HCT116 (cell line): ENCODE data around the gene SLC24A3. TPM values are rescaled to one million over a fixed set of nuclear protein-coding genes. Genes with fewer than 3 reads are reported as not detected.

ENCODE experiments used
- ATAC-seq: fragments of 200-7000 bp; cut with Tn5 transposase; 2 replicates; pipeline ENCODE4 v1.9.1; 2020; ENCODE audit warnings: mild to moderate bottlenecking, moderate library complexity
- BruUV-seq: library from RNA; stranded (reverse); fragments of 400-500 nt; replicated peaks from 2 replicates; lab custom pipeline; 2021; lab: Mats Ljungman, UMichigan
- CTCF ChIA-PET: fragments of 300-600 bp; sonication (Branson Sonifier 250); formaldehyde crosslinking; loops from one replicate; lab custom pipeline; 2021; ENCODE audit warnings: antibody characterized with exemption; lab: Charles Lee
- POLR2A ChIA-PET: fragments of 300-600, 350-600 bp; sonication (Branson Sonifier 250); formaldehyde crosslinking; loops from one replicate; lab custom pipeline; 2021; ENCODE audit warnings: antibody characterized with exemption; lab: Charles Lee
- RAD21 ChIA-PET, 2 experiments: fragments of 300-600 bp; sonication (Branson Sonifier 250); formaldehyde crosslinking; loops; one replicate each; lab custom pipeline; 2023; ENCODE audit warnings: low total read pairs in 2 of 2; ENCODE audit not compliant: uncharacterized antibody in 2 of 2, unreplicated experiment in 2 of 2, low non-redundant PET in 1 of 2; lab: Charles Lee
- DNase-seq: peaks from one replicate; pipeline ENCODE4 v3.0.0-alpha.2; 2010; ENCODE audit warnings: low read depth, low spot score
- H2AFZ ChIP-seq: fragments of 200-600 bp; shearing (Covaris generic), sonication (generic); 2 replicates; pipeline ENCODE4 v1.6.1; 2017; ENCODE audit warnings: low read depth, mixed run types, mixed read lengths, antibody characterized with exemption, low read length; ENCODE audit not compliant: poor library complexity, severe bottlenecking
- H3K27ac ChIP-seq: 2 replicates; pipeline ENCODE4 v1.5.1; 2012; ENCODE audit warnings: low read depth, low read length
- H3K27me3 ChIP-seq: fragments of 200-600 bp; sonication (generic); 2 replicates; pipeline ENCODE4 v1.6.1; 2016; ENCODE audit warnings: mixed run types, low read length, mixed read lengths; ENCODE audit not compliant: insufficient read depth
- H3K36me3 ChIP-seq, 2 experiments: fragments of 200-500 bp in 1 of 2; fragments of 200-600 bp in 1 of 2; sonication (Bioruptor generic) in 1 of 2; sonication (generic) in 1 of 2; 2 replicates each; pipeline versions ENCODE4 v1.5.1 to v1.6.1; 2014 to 2016; ENCODE audit warnings: low read length in 2 of 2, inconsistent platforms in 1 of 2, mixed read lengths in 1 of 2, mixed run types in 1 of 2; ENCODE audit not compliant: insufficient read depth in 2 of 2, control insufficient read depth in 1 of 2
- H3K4me1 ChIP-seq, 2 experiments: fragments of 200-600 bp in 1 of 2; sonication (generic) in 1 of 2; 2 replicates each; pipeline versions ENCODE4 v1.5.1 to v1.6.1; 2012 to 2017; ENCODE audit warnings: low read length in 2 of 2, inconsistent platforms in 1 of 2, mild to moderate bottlenecking in 1 of 2, mixed read lengths in 1 of 2, mixed run types in 1 of 2, moderate library complexity in 1 of 2; ENCODE audit not compliant: insufficient read depth in 2 of 2, control insufficient read depth in 1 of 2
- H3K4me2 ChIP-seq: fragments of 200-600 bp; sonication (generic); 2 replicates; pipeline ENCODE4 v1.6.1; 2017; ENCODE audit warnings: mixed run types, low read length, mixed read lengths
- H3K4me3 ChIP-seq, 2 experiments: fragments of 200-600 bp in 1 of 2; sonication (generic) in 1 of 2; replicated peaks in 1 of 2; 2 replicates each; pipeline ENCODE4 v1.5.1; 2011 to 2016; ENCODE audit warnings: low read length in 2 of 2, control low read depth in 1 of 2, low read depth in 1 of 2, mild to moderate bottlenecking in 1 of 2, mixed read lengths in 1 of 2, mixed run types in 1 of 2
- H3K79me2 ChIP-seq: fragments of 200-600 bp; sonication (generic); 2 replicates; pipeline ENCODE4 v1.6.1; 2017; ENCODE audit warnings: mild to moderate bottlenecking, mixed run types, low read length, moderate library complexity, mixed read lengths; ENCODE audit not compliant: insufficient read depth
- H3K9ac ChIP-seq: fragments of 200-600 bp; sonication (generic); 2 replicates; pipeline ENCODE4 v1.6.1; 2016; ENCODE audit warnings: low read length, mixed read lengths
- H3K9me2 ChIP-seq: fragments of 200-600 bp; sonication (generic), shearing (Covaris generic); 2 replicates; pipeline ENCODE4 v1.6.1; 2017; ENCODE audit warnings: mixed run types, mild to moderate bottlenecking, moderate library complexity; ENCODE audit not compliant: insufficient read depth
- H3K9me3 ChIP-seq, 2 experiments: fragments of 200-500 bp in 1 of 2; fragments of 200-600 bp in 1 of 2; sonication (Bioruptor generic) in 1 of 2; sonication (generic) in 1 of 2; 2 replicates each; pipeline ENCODE4 v1.6.1; 2014 to 2017; ENCODE audit warnings: low read length in 2 of 2, mixed read lengths in 2 of 2, inconsistent platforms in 1 of 2, low read depth in 1 of 2, mild to moderate bottlenecking in 1 of 2, mixed run types in 1 of 2, moderate library complexity in 1 of 2; ENCODE audit not compliant: control insufficient read depth in 1 of 2, insufficient read depth in 1 of 2
- H4K20me1 ChIP-seq: fragments of 200-600 bp; sonication (generic), shearing (Covaris generic); 2 replicates; pipeline ENCODE4 v1.6.1; 2017; ENCODE audit warnings: mixed run types, mild to moderate bottlenecking, moderate library complexity; ENCODE audit not compliant: insufficient read depth
- CEBPB ChIP-seq: IDR thresholded peaks from 2 replicates; pipeline ENCODE4 v1.6.1; 2012; ENCODE audit warnings: low read depth
- EGR1 ChIP-seq: IDR thresholded peaks from 2 replicates; pipeline ENCODE4 v1.6.1; 2012; ENCODE audit warnings: low read depth
- EZH2 ChIP-seq: fragments of 200-600 bp; sonication (generic); IDR thresholded peaks from 2 replicates; pipeline ENCODE4 v1.6.1; 2017; ENCODE audit warnings: antibody characterized with exemption, mixed run types
- EZH2phosphoT487 ChIP-seq: fragments of 200-600 bp; IDR thresholded peaks from 2 replicates; pipeline ENCODE4 v1.6.1; 2018; ENCODE audit warnings: antibody characterized with exemption, borderline replicate concordance
- POLR2AphosphoS5 ChIP-seq: IDR thresholded peaks from 2 replicates; pipeline ENCODE4 v1.6.1; 2011; ENCODE audit warnings: mild to moderate bottlenecking, low read depth, low read length, moderate library complexity
- REST ChIP-seq: IDR thresholded peaks from 2 replicates; pipeline ENCODE4 v1.6.1; 2012; ENCODE audit warnings: low read depth
- SIN3A ChIP-seq: IDR thresholded peaks from 2 replicates; pipeline ENCODE4 v1.6.1; 2012; ENCODE audit warnings: low read depth
- SRF ChIP-seq: IDR thresholded peaks from 2 replicates; pipeline ENCODE4 v1.6.1; 2012; ENCODE audit warnings: low read depth
- TCF7L2 ChIP-seq: IDR thresholded peaks from 2 replicates; pipeline ENCODE4 v1.7.0; 2011; ENCODE audit warnings: borderline replicate concordance, inconsistent platforms; ENCODE audit not compliant: insufficient read depth, insufficient read length; ENCODE audit errors: extremely low read depth
- ZFX ChIP-seq: fragments of 450-650 bp; IDR thresholded peaks from 2 replicates; pipeline ENCODE4 v1.6.1; 2017
- ZNF274 ChIP-seq: fragments of 200-500 bp; sonication (Bioruptor generic); IDR thresholded peaks from 2 replicates; pipeline ENCODE4 v1.6.1; 2014; ENCODE audit warnings: mild to moderate bottlenecking, low read depth, low read length, inconsistent platforms
- intact Hi-C: fragments of 100-400 bp; cut with micrococcal nuclease; formaldehyde crosslinking; loops from 2 replicates; pipeline ENCODE4 v1.10.0; 2022
- total RNA-seq: library from RNA; stranded (reverse); gene quantifications from one replicate; pipeline ENCODE4 v1.2.1, GENCODE V29; 2021; ENCODE audit not compliant: unreplicated experiment
- TF ChIP-seq, protein P1 (sequence below): IDR thresholded peaks from 2 replicates; pipeline ENCODE4 v1.6.1; 2011; ENCODE audit warnings: mild to moderate bottlenecking, low read length, moderate library complexity; ENCODE audit not compliant: insufficient replicate concordance; ENCODE audit errors: extremely low read depth

Gene SLC24A3
- total RNA-seq, 1 experiment from 2014 or later, result not detected

DNA sequence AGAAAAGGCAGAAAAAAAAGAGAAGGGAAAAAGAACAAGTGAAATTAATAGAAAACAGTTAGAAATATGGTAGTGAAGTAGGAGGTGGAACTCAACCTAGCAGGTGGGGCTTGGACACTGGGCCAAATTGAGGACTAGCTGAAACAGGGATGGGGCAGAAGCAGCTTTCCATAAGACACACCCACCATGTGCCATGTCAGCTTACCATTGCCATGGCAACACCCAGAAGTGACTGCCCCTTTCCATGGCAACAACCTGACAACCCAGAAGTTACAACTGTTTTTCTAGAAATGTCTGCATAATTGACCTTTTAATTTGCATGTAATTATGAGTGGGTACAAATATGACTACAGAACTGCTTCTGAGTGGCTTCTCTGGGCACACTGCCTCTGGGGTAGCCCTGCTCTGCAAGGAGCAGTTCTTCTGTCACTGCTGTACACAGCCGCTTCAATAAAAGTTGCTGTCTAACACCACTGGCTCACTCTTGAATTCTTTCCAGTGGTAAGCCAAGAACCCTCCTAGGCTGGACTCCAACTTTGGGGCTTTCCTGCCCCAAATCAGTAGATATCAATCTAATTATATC is 35.9 kb upstream of the SLC24A3 start:
- ATAC-seq (no peak), DNase-seq (no peak)
- no peaks in the 10 kb centered on the region for H3K9me2 ChIP-seq
- no peak overlapping the region for H3K4me3 ChIP-seq
- no peaks in the 10 kb centered on the region for H3K79me2 ChIP-seq
- H2AFZ ChIP-seq, result no peak overlapping the region
- POLR2A ChIA-PET, result no interaction called here
- no peaks in the 10 kb centered on the region for H3K4me1 ChIP-seq
- no peak for TF ChIP-seq SRF
- no peak for TF ChIP-seq REST
- TF ChIP-seq ZFX, result no peak
- TF ChIP-seq, protein P1, sequence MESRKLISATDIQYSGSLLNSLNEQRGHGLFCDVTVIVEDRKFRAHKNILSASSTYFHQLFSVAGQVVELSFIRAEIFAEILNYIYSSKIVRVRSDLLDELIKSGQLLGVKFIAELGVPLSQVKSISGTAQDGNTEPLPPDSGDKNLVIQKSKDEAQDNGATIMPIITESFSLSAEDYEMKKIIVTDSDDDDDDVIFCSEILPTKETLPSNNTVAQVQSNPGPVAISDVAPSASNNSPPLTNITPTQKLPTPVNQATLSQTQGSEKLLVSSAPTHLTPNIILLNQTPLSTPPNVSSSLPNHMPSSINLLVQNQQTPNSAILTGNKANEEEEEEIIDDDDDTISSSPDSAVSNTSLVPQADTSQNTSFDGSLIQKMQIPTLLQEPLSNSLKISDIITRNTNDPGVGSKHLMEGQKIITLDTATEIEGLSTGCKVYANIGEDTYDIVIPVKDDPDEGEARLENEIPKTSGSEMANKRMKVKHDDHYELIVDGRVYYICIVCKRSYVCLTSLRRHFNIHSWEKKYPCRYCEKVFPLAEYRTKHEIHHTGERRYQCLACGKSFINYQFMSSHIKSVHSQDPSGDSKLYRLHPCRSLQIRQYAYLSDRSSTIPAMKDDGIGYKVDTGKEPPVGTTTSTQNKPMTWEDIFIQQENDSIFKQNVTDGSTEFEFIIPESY, result no peak
- no peak for TF ChIP-seq ZNF274
- TF ChIP-seq EZH2, result no peak
- no peak for TF ChIP-seq POLR2AphosphoS5
- TF ChIP-seq EGR1, result no peak
- TF ChIP-seq EZH2phosphoT487, result no peak
- no peak for TF ChIP-seq TCF7L2
- TF ChIP-seq CEBPB, result no peak
- TF ChIP-seq SIN3A, result no peak
- RAD21 ChIA-PET, result no interaction called here
- CTCF ChIA-PET, result no interaction called here
- intact Hi-C loops, result no loop called here
- no peaks in the 10 kb centered on the region; the same call in 1 of the 2 replicates for H4K20me1 ChIP-seq
- BruUV-seq, result no TSS peak
- H3K9ac ChIP-seq, result no peak overlapping the region
- no peaks in the 10 kb centered on the region for H3K27me3 ChIP-seq
- H3K27ac ChIP-seq, result no peak overlapping the region
- H3K4me2 ChIP-seq, result no peak overlapping the region
- no peaks in the 10 kb centered on the region for H3K36me3 ChIP-seq
- no peaks in the 10 kb centered on the region; a peak in 1 of 4 replicates for H3K9me3 ChIP-seq
